Peyer's patch (tissue), 4 donors: ENCODE measurements around the gene FDXR. TPM values are rescaled to one million over a fixed set of nuclear protein-coding genes. Genes with fewer than 3 reads are reported as not detected.
A peak's percentile ranks its signal among the peaks of the same experiment; 100 is the strongest.

Experiments
- DNase-seq, 3 donors: peaks; one replicate each; pipeline ENCODE4 v3.0.0-alpha.2; 2017 to 2019
- H3K27ac ChIP-seq, 4 donors: fragments of 200-600 bp; sonication (generic); one replicate each; pipeline ENCODE4 v1.5.1; 2016 to 2019
- H3K27me3 ChIP-seq, 2 donors: fragments of 200-600 bp; sonication (generic); one replicate each; pipeline ENCODE4 v1.5.1; 2019
- H3K36me3 ChIP-seq, 3 donors: fragments of 200-600 bp; sonication (generic); one replicate each; pipeline ENCODE4 v1.5.1; 2016 to 2019
- H3K4me1 ChIP-seq, 4 donors: fragments of 200-600 bp; sonication (generic); one replicate each; pipeline ENCODE4 v1.5.1; 2016 to 2019
- H3K4me3 ChIP-seq, 4 donors: fragments of 200-600 bp; sonication (generic); 1 replicate in 3 of 4; 2 replicates in 1 of 4; pipeline ENCODE4 v1.5.1; 2016 to 2019; ENCODE audit warnings: mild to moderate bottlenecking in 1 of 4
- H3K9me3 ChIP-seq, 4 donors: fragments of 200-600 bp; sonication (generic); one replicate each; pipeline ENCODE4 v1.5.1; 2016 to 2019; ENCODE audit warnings: mild to moderate bottlenecking in 1 of 4
- POLR2A ChIP-seq, 2 donors: fragments of 450-650 bp; IDR thresholded peaks; one replicate each; pipeline ENCODE4 v1.5.1; 2017; ENCODE audit warnings: antibody characterized with exemption in 2 of 2, mild to moderate bottlenecking in 2 of 2, moderate library complexity in 2 of 2
- total RNA-seq, 4 donors: library from RNA; depleted of rRNA; stranded (reverse); fragments of >200 nt; gene quantifications; one replicate each; pipeline ENCODE4 v1.1.0, GENCODE V29; 2016
- TF ChIP-seq, protein P1 (sequence below), 6 experiments: fragments of 450-650 bp in 4 of 6; fragments of 200-600 bp in 2 of 6; sonication (generic) in 1 of 6; IDR thresholded peaks; one replicate each; pipeline ENCODE4 v1.5.1; 2017 to 2019; ENCODE audit warnings: antibody characterized with exemption in 6 of 6, mild to moderate bottlenecking in 3 of 6, moderate library complexity in 1 of 6

FDXR gene, protein sequence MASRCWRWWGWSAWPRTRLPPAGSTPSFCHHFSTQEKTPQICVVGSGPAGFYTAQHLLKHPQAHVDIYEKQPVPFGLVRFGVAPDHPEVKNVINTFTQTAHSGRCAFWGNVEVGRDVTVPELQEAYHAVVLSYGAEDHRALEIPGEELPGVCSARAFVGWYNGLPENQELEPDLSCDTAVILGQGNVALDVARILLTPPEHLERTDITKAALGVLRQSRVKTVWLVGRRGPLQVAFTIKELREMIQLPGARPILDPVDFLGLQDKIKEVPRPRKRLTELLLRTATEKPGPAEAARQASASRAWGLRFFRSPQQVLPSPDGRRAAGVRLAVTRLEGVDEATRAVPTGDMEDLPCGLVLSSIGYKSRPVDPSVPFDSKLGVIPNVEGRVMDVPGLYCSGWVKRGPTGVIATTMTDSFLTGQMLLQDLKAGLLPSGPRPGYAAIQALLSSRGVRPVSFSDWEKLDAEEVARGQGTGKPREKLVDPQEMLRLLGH
- total RNA-seq = 10 to 100 TPM in 3 of 4 donors, 1 to 10 TPM in 1; 1.7 to 16.1 (median 13.1) TPM

DNA sequence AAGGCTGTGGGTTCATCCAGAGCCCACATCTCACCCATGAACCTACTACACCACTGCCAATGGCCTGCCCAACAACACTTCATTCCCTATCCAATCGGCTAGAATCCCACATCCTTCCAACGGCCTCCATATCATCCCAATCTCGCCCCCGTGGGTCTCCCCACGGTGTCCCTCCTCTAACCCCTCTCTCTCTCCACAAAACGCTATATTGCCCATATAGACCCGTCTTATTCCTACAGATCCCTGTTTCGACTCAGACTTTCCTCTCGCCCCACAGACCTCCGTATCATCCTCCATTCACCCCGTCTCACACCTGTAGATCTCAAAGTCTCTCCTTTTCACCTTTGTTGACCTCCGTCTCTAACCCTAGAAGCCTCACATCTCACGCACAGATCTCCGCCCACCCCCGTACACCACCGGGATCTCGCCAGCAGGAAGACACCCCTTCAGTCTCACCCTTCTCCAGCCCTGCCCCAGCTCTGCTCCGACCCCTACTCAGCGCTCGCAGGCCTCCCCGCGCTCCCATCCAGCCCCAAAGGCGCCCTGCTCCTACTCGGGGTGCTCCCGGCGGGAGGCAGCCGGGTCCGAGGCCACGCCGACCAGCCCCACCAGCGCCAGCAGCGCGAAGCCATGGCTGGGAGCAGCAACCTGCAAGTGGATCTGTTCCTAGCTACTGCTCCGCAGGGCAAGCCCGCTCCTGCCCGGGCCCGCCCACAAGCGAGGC is at the start of gene FDXR:
FDXR (minus strand) TSS at position 682 of the 724 bp plus-strand sequence; CDS start at position 632, 50 bp downstream.
- peak within 1 kb of the TSS; percentile 85 to 97 (median 90) for H3K27ac ChIP-seq
- DNase-seq = peak in 2 of 3 donors; percentile 23 to 99
- H3K4me1 ChIP-seq = peaks cover 3 to 17% (median 6%) of the 10 kb centered on the region in 4 donors
- H3K4me3 ChIP-seq = peak within 1 kb of the TSS; percentile 70 to 79 (median 74)
- no peaks in the 10 kb centered on the region for H3K27me3 ChIP-seq
- no peaks in the 10 kb centered on the region for H3K9me3 ChIP-seq
- H3K36me3 ChIP-seq = no peaks in the 10 kb centered on the region
- TF ChIP-seq POLR2A (IDR thresholded peaks at IDR 0.05) = peak; percentile 77 to 90
- TF ChIP-seq, protein P1, sequence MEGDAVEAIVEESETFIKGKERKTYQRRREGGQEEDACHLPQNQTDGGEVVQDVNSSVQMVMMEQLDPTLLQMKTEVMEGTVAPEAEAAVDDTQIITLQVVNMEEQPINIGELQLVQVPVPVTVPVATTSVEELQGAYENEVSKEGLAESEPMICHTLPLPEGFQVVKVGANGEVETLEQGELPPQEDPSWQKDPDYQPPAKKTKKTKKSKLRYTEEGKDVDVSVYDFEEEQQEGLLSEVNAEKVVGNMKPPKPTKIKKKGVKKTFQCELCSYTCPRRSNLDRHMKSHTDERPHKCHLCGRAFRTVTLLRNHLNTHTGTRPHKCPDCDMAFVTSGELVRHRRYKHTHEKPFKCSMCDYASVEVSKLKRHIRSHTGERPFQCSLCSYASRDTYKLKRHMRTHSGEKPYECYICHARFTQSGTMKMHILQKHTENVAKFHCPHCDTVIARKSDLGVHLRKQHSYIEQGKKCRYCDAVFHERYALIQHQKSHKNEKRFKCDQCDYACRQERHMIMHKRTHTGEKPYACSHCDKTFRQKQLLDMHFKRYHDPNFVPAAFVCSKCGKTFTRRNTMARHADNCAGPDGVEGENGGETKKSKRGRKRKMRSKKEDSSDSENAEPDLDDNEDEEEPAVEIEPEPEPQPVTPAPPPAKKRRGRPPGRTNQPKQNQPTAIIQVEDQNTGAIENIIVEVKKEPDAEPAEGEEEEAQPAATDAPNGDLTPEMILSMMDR (IDR thresholded peaks at IDR 0.05) = no peak

DNA sequence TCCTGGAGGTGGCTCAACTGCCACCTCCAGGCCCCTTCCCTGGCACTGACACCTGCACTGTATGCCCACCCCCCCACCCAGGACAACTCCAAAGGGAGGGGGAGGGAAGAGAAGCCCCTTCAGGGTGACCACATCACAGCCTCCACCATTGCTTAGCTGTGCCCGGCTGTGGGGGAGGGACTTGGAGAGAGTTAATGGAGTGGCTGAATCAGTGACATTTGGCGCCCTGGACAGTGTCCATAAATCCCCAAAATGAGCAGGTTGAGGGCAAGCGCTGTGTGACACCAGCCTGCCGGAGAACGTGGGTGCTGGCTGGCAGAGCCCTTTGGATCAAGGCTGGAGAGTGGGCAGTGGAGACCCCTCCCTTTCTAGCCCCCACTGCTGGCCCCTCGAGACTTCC is 49.4 kb upstream of the FDXR start:
- no peak overlapping the region for H3K27ac ChIP-seq
- TF ChIP-seq POLR2A (IDR thresholded peaks at IDR 0.05) = no peak
- TF ChIP-seq, protein P1 (IDR thresholded peaks at IDR 0.05) = no peak
- H3K36me3 ChIP-seq = no peaks in the 10 kb centered on the region
- no peak for DNase-seq
- no peaks in the 10 kb centered on the region for H3K9me3 ChIP-seq
- peak overlapping the region in 1 of 4 donors; percentile 47 for H3K4me3 ChIP-seq
- peaks cover 0 to 23% of the 10 kb centered on the region in 2 donors for H3K27me3 ChIP-seq
- peaks cover 4 to 25% (median 18%) of the 10 kb centered on the region in 4 donors for H3K4me1 ChIP-seq

DNA sequence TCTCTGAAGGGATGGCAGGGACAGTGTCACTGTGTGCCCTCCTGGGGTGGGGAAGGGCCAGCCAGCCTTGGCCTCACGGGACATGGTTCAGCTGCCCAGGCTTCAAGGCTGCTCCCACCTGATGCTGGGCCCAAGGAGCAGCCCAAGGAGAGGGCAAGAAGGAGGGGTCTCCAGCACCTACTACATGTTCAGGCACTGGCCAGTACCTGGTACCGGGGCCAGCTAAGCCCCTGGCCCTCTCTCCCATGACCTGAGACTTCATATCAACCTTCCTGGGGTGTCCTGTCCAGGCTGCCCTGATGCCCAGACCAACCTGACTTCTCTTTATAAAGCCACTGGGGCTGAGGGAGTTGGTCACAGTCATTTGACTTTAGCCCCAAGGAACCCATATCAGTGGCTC is 49.0 kb upstream of the FDXR start:
- Histone ChIP-seq H3K36me3 (no peaks in the 10 kb centered on the region), H3K4me1 (peaks cover 4 to 25% (median 18%) of the 10 kb centered on the region in 4 donors), H3K27me3 (peaks cover 0 to 23% of the 10 kb centered on the region in 2 donors), H3K4me3 (no peak overlapping the region), H3K27ac (no peak overlapping the region), H3K9me3 (no peaks in the 10 kb centered on the region)
- DNase-seq = no peak
- no peak for TF ChIP-seq POLR2A (IDR thresholded peaks at IDR 0.05)
- TF ChIP-seq, protein P1 (IDR thresholded peaks at IDR 0.05) = no peak

DNA sequence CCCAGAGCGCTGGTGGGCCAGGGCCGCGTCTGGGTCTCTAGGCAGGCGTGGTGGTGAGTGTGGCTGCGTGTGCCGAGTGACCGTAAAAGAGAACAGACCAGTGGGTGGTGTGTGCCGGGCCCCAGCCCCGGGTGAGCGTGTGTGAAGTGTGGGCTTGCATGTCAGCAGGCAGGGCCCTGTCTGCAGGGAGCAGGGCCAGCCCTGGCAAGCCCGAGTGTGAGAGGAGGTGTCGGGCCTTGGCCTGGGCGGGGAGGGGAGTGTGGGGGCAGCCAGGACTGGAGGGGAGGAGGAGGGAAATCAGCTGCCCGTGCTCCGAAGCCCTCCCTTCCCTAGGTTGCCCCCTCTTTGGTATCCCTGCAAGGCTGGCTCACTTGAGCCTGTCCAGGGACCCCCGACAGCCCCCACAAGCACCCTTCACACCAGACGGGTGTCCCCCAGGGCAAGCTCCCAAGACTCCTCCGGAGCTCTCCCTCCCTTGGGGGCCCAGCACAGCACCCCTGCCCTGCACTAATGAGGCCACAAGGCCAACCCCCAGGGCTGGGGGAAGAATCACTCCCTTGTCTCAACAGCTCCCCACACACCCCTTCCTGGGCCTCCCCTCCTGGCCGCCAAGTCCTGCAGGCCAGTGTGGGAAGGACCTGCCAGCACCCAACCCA is 48.4 kb upstream of the FDXR start:
- H3K27me3 ChIP-seq = peaks cover 0 to 23% of the 10 kb centered on the region in 2 donors
- no peaks in the 10 kb centered on the region for H3K9me3 ChIP-seq
- no peak overlapping the region for H3K27ac ChIP-seq
- no peak for TF ChIP-seq POLR2A (IDR thresholded peaks at IDR 0.05)
- TF ChIP-seq, protein P1 (IDR thresholded peaks at IDR 0.05) = no peak
- DNase-seq = no peak
- no peak overlapping the region for H3K4me3 ChIP-seq
- no peaks in the 10 kb centered on the region for H3K36me3 ChIP-seq
- peaks cover 4 to 25% (median 18%) of the 10 kb centered on the region in 4 donors for H3K4me1 ChIP-seq

DNA sequence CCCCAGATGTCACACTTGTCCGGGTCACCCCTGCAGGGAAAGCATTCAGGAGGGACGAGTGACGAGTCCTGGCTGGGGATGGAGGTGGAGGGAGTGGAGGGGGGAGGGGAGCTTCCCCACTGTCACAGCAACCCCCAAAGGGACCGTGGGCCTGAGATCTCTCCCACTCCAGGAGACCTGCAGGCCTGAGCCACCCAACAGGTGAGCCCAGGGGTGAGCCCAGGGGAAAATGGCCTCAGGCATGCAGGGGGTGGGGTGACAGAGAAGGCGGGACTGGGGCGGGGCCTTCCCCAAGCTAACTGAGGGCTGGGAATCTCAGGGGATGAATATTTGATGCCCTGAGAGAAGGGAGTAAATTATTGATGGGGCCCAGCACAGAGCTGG is 47.8 kb upstream of the FDXR start:
- Histone ChIP-seq H3K4me3 (no peak overlapping the region), H3K27ac (no peak overlapping the region), H3K4me1 (peaks cover 4 to 25% (median 18%) of the 10 kb centered on the region in 4 donors), H3K27me3 (peaks cover 0 to 23% of the 10 kb centered on the region in 2 donors), H3K36me3 (no peaks in the 10 kb centered on the region), H3K9me3 (no peaks in the 10 kb centered on the region)
- no peak for DNase-seq
- TF ChIP-seq, protein P1 (IDR thresholded peaks at IDR 0.05) = no peak
- TF ChIP-seq POLR2A (IDR thresholded peaks at IDR 0.05) = no peak
